NCI-H510A treated with DMSO at 0.1 percent for 48 hours (cell line): ENCODE results near the gene PIK3R1.
"Not testable (repeated sequence)": the region's sequence is repeated elsewhere in the genome, so short reads cannot be mapped to it uniquely, and the experiment has no call there.

ENCODE experiments used
- DNase-seq: peaks from one replicate; lab custom pipeline; 2025; lab: John Stamatoyannopoulos, UW

Gene PIK3R1

GRCh38 chr5:68193481-68194036 lies 22.0 kb upstream of the PIK3R1 start:
- no peak for DNase-seq

GRCh38 chr5:68194386-68194785 lies 21.2 kb upstream of the PIK3R1 start:
- DNase-seq = no peak

- no peak for DNase-seq
These were observed 20.4 kb upstream of the PIK3R1 start for GRCh38 chr5:68195137-68195536.

GRCh38 chr5:68196876-68197275 lies 18.7 kb upstream of the PIK3R1 start:
- DNase-seq = no peak

GRCh38 chr5:68200288-68200687 lies 15.3 kb upstream of the PIK3R1 start:
- DNase-seq = no peak

- DNase-seq = not testable (repeated sequence)
These were observed 4.9 kb upstream of the PIK3R1 start for GRCh38 chr5:68210654-68211053.

GRCh38 chr5:68214482-68215207 lies 911 bp upstream of the PIK3R1 start:
- peak; percentile 60 for DNase-seq

GRCh38 chr5:68215898-68216244 lies 315 bp downstream of the PIK3R1 start:
- DNase-seq = peak; percentile 76

GRCh38 chr5:68216245-68217046 lies 890 bp downstream of the PIK3R1 start:
- DNase-seq = peak; percentile 24

GRCh38 chr5:68217047-68217355 lies 1.4 kb downstream of the PIK3R1 start:
- no peak for DNase-seq

GRCh38 chr5:68217528-68217927 lies 2.0 kb downstream of the PIK3R1 start:
- no peak for DNase-seq

- DNase-seq = no peak
These were observed 3.7 kb downstream of the PIK3R1 start for GRCh38 chr5:68219161-68219816.

GRCh38 chr5:68220260-68220659 lies 4.7 kb downstream of the PIK3R1 start:
- no peak for DNase-seq

GRCh38 chr5:68220914-68221313 lies 5.4 kb downstream of the PIK3R1 start:
- DNase-seq = no peak

- DNase-seq = no peak
These were observed 5.9 kb downstream of the PIK3R1 start for GRCh38 chr5:68221488-68221887.

GRCh38 chr5:68222310-68222709 lies 6.8 kb downstream of the PIK3R1 start:
- no peak for DNase-seq

- DNase-seq = no peak
These were observed 7.3 kb downstream of the PIK3R1 start for GRCh38 chr5:68222824-68223354.

GRCh38 chr5:68223904-68224303 lies 8.3 kb downstream of the PIK3R1 start:
- DNase-seq = no peak

- DNase-seq = no peak
These were observed 9.1 kb downstream of the PIK3R1 start for GRCh38 chr5:68224509-68225187.

GRCh38 chr5:68225188-68225910 lies 9.8 kb downstream of the PIK3R1 start:
- no peak for DNase-seq

- DNase-seq = no peak
These were observed 10.5 kb downstream of the PIK3R1 start for GRCh38 chr5:68225911-68226545.
